Germinal center (tissue), 1 donor: ENCODE measurements around the gene SEMA6D.

Experiments used
- DNase-seq: peaks from one replicate; pipeline ENCODE4 v3.0.0; 2012; ENCODE audit warnings: mixed read lengths, low spot score

The SEMA6D gene

DNA sequence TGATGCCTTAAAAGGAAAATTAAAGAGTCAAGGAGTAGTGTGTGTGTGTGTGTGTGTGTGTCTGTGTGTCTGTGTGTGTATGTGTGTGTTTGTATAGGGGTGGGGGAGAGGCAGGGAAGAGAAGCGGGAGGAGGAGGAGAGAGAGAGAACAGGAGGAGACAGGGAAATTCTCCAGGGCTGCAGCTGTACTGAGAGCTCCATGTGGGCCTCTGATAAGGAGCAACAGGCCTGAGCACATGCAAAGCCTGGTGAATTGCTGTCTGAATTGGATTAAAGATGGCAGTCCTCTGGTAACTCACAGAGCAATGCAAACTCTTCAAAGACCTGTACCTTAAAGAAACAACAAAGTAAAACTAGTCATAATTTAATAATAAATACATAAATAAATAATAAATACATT is 70.6 kb downstream of the SEMA6D start:
- no peak for DNase-seq

DNA sequence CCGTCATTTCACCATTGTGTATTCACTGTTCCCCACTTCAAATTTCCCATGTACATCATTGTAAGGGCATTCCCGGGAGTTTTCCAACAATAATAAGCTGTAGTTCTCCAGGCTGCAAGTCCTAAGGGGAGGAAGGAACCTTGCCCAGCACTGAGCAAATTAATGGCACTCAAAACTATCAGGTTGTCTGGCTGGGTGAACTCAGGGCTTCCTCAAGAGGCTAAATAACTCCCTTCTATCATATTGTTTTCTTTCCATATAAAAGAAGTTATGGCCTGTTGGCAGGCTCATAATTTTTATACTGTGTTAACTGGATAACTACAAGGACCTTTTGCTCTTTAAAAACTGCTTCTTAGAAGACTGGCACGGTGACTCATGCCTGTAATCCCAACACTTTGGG is 71.4 kb downstream of the SEMA6D start:
- no peak for DNase-seq

DNA sequence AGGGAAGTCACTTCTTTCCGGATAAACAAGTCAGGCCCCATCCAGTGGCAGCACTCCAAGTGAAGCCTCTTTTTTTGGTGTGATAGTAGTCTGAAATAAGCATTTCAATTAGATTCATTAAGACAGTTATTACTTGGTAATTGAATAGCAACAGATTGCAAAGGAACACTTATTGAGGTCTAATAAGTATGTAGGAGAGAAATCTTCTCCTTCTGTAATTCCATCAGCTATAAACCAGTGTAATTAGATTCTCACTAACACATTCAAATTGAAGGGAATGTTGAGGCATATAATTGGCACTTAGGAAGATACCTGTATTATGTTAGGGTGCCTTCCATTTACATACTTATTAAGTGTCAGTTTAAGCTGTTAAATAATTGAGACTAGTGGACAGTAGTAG is 73.9 kb downstream of the SEMA6D start:
- DNase-seq: no peak

DNA sequence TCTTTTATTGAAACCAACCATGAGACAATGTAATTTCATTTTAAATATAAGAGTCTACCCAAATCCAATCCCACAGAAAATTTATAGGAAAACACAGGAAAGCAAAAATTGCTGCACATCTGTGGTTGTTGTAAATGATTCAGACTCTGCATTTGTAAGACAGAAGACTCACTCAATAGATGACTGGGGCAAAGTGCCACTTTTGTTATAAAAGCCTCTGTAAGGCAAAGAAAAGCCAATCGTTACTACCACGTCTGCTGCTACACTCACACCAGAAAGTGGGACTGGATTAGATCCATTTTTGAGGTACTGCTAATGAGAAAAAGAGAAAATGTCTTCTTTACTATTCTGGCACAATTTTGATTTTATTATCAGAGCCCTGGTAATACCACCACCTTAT is 74.9 kb downstream of the SEMA6D start:
- no peak for DNase-seq

DNA sequence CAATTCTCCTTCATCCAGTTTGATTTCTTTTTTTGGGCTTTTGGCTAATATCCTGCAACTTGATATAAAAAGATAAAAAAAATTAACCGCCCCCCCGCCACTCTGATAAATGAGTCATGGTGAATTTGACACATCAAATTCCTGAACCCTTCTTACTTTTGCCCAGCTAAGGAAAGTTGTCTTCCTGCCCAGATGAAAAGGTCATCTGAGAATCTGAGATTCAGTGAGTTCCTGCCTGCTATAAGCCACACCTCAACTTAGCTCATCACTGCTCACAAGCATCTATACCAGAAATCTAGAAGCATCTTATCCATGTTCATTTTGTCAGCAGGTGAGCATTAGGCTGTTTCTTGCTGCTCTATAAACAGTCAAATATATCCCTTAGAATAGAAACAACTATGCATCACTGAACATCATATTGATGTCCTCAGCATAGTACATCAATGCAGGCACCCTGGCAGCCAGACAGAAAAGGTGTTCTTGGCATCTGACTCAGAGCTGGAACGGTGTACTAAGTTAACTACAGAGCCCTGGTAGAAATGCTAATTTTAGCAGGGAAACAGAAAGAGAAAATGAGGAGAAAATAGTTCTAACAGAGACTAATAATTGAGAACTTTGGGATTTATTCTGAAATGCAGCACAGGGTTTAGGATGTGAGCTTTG is 77.1 kb downstream of the SEMA6D start:
- no peak for DNase-seq

DNA sequence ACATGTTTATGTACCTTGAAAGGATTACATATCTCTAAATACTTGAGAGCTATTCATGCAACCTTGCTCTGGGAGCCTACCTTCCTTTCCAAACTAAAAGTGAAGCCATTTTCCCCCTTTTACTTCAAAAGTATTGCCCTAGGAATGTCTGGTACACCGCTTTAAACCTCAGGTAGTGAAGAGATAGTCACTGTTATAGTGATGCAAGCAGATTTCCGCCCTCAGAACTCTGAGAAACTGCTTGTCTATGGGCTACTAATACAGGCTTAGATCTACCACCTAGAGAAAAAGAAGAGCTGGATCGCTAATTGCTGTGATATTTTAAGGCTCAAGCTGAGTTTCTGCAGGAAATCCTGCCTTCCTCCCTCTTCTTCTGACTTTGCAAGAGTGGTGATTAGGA is 78.6 kb downstream of the SEMA6D start:
- DNase-seq: no peak

DNA sequence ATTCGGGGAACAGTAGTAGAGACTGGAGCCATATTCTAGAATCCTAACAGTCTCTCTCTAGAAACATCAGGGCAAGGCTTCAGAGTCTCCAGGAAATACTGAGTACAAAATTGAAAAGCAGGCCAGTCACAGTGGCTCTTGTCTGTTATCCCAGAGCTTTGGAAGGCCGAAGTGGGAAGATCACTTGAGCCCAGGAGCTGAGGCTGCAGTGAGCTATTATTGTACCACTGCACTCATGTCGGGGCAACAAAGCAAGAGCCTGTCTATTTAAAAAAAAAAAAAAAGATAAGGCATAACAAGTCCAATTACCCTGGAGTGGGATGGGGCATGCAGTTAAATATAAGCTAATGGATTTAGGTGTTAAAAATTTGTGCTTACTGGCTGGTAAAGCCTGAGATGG is 79.0 kb downstream of the SEMA6D start:
- DNase-seq: no peak

DNA sequence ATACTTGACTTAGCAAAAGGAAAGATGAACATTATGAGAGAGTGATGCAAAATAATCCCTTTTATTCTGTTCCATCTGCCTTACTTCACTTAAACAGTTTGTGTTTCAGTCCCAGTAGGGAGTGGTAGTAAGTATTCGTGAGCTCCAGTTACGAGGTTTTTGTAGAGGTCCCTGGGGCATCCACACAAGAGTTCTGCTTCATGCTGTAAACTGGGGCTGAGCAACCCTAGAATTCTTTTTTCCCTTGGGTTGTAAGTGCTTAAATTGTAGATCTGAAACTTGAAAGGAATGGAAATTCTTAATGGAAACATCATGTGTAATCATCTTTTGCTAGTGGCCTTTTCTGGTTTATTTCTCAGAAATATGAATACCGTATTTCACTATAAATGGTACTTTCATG is 79.5 kb downstream of the SEMA6D start:
- DNase-seq: no peak

DNA sequence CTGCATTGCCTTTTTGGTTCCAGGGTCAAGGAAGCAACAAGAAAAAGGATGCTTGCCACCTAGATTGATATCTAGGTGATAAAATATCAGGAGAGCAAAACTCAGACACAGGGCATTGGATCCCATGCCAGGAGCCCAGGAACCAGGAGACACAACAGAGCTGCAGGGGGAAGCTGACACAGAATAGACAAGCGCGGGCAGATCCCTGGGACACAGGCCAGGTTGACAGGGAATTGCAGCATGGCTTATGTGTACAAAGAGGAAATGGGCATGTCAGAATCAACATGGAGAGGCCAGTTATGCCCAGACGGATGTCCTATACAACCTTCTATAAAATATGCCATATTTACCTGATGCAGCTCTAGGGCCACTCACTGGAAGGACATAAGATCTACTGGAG is 84.2 kb downstream of the SEMA6D start:
- no peak for DNase-seq

DNA sequence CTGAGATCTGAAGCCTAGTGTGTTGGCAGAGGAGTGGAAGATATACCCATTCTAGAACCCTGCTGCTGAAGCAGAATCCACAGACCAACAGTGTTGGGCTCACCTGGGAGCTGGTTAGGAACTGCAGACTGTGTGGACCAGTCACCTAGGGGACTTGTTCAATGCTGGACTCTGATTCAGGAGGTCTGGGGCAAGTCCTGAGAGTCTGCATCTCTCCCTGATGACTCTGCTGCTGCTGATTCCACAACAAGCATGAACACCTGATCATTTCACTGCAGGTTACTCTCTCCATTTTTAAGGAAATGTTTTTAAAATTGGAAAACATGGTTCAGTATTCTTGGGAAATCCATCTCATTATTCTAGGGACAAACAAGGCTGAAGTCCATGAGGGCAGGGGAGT is 84.9 kb downstream of the SEMA6D start:
- DNase-seq: no peak

DNA sequence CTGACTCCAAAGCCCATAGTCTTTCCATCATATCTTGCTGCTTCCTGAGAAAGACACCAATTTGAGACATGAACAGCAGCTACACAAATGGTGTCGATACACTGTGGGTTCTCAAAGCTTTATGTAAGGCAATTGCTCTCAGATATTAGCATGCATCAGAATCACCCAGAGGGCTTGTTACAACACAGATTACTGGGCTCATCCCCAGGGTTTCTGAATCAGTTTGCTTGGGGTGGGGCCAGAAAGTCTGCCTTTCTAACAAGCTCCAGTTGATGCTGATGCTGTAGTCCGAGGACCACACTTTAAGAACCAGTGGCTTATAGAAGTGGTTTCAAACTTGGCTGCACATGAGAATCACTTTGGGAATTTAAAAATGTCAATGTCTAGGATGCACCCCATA is 86.5 kb downstream of the SEMA6D start:
- DNase-seq: no peak

DNA sequence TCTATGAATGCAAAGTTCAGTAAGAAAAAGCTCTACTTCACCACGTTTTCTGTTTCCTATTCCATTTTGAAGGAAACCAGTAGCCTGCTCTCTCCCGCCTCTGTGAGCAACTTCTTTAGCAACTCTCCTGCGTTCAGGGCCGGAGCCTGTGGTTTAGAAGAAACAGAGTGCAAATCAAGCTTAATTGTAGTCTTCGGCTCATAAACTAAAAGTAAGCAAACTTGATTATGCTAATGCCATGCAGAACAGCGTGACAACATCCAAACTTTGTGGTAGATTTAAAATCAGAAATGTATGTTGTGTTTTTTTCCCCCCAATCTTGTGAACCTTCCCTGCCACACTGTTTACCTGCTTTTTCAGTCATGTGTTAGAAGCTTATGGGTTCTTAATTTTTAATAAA is 87.4 kb downstream of the SEMA6D start:
- no peak for DNase-seq

DNA sequence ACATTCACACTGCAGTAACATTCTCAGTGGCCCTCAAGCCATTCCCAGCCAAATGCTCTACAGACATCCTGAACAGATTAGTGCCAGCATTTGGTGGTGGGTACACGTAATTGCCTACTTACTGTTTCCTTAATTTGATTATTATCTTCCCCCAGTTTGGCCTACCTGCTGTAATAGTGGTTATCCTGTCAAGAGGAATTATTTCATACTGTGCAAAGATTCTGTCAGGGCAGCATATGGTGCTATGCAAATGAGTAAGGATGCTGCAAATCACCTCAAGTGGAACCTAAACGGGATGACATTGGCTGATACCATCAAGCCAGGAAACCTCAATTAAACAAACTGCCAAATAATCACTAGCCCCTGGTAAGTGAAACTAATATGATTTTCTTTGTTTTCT is 88.7 kb downstream of the SEMA6D start:
- DNase-seq: no peak

DNA sequence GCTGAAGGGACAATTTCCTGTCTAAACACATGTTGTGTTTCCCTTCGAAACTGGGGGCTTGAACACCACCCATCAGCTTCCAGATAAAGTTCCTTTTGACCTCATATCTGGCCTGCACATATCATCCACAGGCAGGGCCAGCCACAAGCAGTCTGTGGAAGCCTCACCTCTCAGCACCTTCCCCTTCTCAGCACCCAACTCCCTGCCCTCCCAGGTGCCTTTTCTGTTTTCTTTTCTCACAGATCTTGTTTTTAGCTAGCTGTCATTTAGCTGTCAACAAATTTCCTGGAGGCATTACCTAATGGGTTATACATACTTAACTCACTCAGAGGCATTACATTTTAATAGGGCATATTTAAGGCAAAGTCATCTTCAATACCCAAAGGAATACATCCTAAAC is 93.9 kb downstream of the SEMA6D start:
- no peak for DNase-seq

DNA sequence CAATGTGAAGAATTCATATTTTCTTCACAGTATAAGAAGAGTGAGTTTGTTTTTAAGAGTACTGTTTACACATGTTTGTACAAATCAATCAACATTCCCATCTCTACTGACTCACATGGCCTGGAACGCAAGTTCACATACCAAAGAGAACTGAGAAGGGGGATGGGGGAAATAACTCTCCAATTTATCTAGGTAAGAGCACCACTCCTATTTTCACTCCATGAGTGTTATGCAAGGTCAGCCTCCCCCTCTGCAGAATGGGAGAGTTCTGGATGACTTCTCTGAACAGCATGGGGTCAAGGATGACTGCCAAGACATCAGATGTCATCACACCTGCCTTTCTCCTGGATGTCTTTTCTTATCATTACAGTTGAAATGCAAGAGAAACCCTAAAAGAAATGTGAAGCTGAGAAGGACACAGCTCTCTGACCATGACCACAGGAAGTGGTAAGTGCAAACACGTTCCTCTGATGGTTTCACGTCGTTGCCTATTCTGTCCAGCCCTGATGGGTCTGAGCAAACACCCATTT is 95.2 kb downstream of the SEMA6D start:
- peak; percentile 8 for DNase-seq

DNA sequence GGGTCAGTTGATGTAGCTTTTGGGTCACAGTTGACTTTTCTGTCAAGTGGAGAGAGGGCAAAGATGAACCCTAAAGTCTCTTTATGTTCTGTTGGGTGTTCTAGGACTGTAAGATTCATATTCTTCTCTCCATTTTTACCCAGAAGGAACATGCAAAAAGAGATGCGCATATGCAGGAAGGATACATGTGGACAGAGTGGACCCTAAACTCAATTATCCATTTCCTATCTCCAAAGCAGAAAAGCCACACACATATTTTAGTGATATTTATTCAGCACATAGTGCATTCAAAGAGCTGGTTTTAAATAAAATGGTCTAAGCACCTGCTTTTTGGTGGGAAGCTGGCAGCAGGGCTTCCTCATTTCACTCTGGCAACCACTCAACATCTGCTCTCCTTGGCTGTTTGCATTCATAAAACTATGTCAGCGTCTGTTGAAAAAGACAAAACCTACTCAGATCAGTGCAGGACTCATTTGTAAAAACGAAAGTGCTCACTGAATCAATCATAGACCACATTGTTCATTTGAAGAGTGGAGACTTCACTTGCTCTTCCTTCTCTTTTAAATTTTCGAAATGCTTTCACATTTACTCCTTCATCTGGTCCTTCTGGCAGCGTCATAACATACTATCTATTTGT is 96.6 kb downstream of the SEMA6D start:
- DNase-seq: peak; percentile 24

DNA sequence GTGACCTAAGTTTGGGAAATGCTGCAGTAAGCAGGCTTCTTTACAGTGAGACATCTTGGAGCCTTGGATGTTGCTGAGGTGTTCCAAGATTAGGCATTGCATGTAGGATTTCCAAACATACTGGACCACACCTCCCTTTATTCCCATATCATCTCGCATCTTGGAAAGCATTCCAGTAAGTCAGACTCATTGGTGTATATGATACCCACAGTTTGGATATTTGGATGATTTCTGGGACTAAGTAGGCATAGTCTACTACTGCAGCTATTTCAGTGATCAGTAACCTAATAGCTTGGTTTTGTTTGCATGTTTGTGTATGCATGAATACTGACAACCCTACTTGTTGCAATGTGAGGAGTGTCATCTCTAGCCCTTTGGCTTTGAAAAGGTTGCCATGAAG is 97.3 kb downstream of the SEMA6D start:
- no peak for DNase-seq

DNA sequence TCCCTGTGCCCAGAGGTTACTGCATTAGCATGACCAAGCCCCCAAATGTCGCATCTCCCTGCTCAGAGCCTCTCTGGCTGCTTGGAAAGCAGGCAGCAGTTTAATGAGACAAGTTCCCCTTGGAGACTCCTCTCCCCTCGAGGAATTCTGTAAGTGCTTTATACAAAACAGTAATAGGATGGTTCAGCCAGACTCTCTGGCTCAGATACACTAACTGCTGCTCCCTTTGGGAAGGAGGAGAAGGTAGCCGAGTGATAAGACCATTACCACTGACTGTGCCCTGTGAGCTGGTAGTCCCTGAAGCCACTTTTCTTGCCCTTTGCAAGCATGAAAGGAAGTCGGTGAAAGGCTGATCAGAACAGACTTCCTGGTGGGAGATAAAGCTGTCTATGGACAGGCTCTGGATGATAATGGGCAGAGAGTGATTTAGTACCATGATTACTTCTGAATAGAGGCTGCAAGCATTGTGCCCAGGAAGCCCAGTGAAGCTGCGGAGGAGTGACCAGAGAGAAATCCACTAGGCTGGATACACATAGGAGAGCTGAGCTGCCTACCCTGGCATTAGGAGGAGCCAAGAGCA is 100.8 kb downstream of the SEMA6D start:
- no peak for DNase-seq

DNA sequence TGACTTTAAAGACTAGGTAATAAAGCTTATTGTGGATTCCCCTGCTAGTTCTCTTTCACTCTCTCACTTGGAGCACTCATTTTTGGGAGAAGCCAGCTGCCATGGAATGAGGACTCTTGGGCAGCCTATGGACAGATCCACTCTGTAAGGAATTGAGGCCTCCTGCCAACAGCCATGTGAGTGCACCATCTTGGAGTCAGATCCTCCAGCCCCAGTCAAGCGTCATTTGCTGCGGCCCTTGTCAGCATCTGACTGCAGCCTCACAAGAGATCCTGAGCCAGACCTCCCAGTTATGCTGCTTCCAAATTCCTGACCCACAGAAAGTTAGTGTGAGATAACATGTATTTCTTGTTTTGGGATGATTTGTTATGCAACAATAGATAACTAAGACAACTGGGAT is 101.9 kb downstream of the SEMA6D start:
- no peak for DNase-seq

DNA sequence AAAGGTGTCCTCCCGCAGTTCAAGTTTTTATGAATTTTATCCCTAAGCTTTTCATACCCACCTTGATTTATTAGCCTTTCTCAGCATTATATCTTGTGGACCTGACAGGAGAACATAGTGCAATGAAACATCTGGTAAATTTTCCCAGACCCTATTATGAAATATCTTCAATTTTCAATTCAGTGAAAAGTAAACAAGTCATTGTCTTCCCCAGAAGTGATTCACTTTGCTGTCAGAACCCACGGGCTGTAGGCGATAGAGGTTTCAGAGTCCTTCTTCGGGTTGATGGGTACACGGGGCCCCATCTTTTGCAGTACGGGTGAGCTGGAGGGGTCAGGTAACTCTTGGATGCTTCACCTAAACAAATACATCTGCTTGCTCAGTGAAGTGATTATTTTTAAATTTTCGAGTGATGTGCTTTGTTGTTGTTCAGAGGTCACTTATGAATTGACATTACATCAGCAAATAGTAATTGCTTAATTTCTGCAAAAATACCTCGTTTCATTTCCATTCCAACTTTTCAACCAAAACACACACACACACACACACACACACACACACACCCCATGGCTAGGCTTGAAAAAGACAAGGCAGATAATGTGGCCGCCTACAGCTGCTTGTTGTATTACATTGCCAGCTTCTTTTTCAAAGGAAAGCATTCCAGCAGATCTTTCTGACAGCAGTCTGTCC is 102.9 kb downstream of the SEMA6D start:
- no peak for DNase-seq

DNA sequence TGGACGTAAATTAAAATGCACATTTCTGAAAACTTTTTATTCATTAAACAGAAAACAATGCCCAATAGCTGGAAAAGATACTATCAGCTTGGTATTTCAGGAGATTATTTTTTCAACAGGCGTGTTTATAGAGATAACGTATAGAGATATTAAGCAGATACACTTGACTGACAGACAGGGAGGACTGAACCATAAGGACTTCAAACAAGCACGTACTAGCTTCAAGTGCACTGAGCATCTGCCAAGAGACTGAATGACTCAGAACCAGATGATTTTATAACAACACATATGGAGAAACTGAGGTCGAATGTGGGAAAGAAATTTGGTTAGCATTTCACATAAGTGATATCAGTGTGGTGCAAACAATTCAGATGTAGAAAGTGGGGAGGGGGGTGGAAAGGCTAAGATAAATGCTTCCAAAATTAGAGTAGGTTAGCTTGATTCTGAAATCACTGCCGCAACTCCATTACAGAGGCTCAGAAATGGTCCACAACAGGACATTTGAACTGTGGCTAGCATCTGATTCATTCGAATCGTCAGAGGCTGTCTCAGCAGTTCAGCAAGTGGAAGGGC is 103.5 kb downstream of the SEMA6D start:
- DNase-seq: no peak

DNA sequence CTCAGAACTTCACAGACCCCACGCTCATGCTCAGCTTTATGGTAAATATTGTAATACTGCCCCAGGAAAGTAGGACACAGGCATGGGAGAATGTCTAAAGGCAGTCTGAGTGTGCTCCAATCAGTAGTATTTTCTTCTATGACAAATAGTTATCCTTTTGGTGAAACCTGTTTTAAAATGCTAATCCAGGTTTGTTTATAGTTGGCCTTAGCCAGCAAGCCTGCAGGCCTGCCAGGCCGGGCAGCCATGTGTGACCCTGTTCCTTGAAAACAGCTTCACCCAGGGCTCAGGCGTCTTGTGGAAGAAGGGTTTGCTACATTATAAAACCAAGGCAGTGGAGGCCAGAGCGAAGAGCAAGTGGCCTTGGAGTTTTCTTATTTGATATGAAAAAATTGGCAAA is 104.7 kb downstream of the SEMA6D start:
- no peak for DNase-seq
